ENCODE data around the gene ANTXR1.
"Not testable (repeated sequence)": the region's sequence is repeated elsewhere in the genome, so short reads cannot be mapped to it uniquely, and the experiment has no call there.

Gene ANTXR1

DNA sequence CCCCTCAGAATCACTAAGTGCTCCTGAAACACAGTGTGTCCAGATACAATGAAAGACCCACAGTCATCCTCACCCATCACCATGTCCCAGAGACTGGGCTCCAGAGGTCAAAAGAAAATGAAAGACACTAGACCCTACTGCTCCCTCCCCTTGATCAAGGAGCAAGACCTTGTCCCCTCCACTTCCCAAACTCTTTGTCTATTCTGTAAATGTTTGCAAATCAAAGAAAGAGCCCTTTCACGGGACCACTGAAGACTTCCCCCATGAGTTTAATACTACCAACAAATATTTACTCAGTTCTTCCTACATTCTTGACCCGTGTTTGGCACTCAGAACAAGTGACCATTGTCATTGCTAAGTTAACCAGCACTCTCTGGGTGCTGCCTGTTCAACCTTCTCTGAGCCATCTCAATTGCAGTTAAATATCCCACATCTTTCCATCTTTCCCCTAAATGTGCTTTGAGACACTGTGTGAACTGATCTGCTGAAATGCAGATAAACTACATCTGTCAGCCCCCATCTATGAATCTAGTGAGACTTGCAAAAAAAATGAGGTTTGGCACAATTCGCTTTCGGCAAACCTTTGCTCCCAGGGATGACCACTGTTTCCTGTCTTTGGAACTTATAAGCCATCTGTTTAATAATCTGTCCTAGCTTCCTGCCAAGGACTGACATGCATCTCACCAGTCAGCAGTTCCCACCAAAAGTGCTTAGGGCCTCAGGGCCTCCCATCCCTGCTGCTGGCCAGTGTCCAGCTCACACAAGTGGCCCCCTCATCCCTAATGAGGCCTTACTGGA, 203.8 kb downstream of the ANTXR1 start:
- no peak for DNase-seq

DNA sequence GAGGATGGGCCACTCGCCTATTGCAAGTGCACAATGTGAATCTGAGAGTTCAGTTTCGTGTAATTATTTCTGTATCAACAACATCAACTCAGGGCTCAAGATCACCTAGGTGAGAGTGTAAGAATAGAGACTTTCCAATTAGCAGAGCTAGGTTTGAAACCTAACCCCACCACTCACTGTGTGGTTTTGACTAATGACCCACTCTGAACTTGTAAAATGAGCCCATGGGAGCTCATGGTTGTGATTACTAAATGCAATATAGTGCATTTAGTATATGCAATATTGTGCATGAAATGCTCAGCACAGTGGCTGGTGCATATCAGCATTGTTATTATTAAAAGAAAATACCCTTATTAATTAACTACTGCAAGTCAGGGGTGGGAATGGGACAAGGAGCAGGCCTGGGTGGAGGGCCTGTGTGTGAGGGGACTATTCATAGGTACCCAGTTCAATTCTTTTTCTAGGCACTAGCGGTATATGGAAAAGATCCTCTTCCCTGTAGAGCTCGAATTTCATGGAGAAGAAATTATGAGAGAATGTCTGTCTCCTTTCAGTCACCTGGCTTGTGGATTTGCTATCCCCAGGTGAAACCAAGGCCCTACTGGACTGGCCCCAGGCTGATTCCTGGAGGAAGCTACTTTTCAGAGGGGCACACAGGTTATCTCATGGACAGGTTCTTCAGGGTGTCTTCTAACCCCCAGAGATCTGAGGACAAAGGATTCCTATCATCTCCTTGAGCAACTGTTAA, 204.5 kb downstream of the ANTXR1 start:
- no peak for DNase-seq

- no peak for DNase-seq
Measured at GRCh38 chr2:69221512-69221911, 208.5 kb downstream of the ANTXR1 start.

DNA sequence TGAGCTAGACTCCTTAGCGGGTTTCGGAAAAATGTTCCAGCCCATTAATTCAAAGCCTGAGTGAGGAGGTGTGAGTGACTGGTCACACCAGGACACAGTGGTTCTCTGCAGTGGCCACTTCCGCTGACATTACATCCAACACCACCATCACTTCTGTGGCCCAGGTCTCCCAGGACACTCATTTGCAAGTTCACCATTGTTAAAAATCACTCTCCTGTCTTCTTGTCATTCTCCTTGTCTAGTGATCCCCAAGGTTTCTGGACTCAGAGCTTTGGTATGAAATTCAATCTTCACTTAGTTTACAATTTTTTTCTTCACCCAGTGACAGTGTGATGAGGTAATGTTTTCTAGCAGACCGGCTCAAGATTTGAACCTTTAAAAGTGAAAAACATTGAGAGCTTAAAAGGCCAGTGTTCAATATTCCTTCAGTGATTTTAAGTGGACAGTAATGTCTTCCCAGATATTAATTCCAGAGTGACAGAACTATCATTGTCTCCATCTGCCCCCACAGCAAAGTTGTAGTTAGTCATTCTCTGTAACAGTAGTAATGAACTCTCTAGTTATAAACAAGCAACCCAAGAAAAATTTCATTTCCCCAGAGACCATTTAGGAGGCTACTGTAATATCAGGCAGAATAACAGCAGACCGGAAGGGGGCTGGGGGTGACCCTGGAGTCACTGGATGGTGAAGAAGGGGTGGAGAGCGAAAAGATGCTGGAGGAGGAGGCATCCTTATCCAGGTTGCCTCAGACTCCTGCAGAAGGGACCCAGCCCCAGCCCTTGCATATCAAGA, 209.2 kb downstream of the ANTXR1 start:
- no peak for DNase-seq

GRCh38 chr2:69222953-69223658, 210.1 kb downstream of the ANTXR1 start:
- DNase-seq: no peak

DNA sequence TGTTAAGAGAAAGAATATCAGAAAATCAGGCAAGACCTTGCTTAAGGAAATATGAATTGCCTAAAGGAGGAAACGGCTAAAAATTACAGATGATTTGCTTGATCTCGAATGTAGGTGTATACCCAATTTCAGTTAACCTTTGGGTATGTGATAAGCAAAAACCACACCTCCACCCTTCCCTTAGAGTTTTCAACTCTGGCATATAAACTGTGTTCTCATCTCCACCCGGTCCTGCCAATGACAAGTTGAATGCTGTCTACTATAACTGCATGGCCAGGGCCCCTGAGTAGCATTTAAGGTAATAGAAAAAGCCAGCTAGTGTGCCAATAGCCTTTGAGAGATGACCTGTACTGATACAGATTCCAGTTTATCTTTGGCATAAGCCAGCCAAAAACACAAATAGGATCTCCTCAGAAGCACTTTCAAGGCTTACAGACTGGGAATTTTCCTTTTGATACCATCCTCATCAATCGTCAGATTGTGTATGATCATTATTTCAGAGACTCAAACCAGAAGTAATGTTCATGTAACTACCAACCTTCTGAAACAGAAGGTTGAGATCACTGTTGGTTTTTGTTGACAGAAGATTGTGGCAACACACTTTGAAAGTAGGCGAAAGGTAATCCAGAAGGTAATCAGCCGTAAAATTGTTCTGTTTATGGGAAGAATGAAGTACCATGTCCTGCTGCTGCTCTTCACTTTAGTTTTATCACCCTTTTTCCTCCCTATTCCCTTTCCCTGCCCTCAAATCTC, 211.0 kb downstream of the ANTXR1 start:
- no peak for DNase-seq

GRCh38 chr2:69224512-69224837, 211.5 kb downstream of the ANTXR1 start:
- no peak for DNase-seq

DNA sequence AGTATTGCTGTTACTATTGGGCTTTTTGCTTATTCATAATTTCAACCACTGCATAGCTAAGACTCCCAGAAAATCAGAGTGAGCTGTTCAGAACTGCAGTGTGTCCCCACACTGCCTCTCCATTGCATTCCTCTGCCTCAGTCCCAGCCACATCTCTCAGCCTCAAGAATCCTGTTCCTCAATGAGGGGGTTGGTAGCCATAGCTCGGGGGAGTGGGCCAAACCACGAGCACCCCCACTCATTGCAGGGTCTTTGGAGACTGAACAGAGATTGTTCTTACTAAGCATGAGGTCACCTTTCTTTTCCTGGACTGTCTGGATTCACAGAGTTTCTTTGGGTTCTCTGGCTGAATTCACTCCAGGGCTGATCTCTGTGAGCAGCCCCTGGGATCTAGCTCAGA, 213.0 kb downstream of the ANTXR1 start:
- no peak for DNase-seq

GRCh38 chr2:69226903-69227302, 213.9 kb downstream of the ANTXR1 start:
- DNase-seq: no peak

DNA sequence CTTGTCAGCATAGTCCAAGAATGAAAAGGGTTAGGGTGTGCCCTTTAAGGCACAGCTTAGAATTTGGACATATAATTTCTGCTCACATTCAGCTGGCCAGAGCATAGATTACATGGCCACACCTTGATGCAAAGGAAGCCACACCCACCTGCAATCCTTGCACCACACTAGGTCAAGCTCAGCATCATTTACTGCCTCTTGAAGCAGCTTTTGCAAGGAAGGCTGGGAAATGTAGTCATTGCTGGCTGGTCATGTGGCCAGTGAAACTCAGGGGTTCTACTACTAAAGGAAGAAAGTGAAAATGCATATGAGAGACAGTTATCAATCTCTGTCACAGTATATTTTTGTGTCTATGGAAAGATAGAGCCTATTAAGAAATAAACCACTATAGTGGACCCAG, 214.7 kb downstream of the ANTXR1 start:
- DNase-seq: no peak

DNA sequence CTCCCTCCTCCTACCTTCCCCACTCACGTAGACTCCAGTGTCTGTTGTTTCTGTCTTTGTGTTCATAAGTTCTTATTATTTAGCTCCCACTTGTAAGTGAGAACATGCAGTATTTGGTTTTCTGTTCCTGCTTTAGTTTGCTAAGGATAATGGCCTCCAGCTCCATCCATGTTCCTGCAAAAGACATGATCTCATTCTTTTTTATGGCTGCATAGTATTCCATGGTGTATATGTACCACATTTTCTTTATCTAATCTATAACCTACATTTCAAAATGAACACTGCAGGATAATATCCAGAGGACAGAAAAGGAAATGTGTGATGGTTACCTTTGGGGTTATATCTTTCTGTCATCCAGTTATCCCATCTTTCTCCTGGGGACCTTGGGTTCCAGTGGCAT, 218.0 kb downstream of the ANTXR1 start:
- DNase-seq: not testable (repeated sequence)

DNA sequence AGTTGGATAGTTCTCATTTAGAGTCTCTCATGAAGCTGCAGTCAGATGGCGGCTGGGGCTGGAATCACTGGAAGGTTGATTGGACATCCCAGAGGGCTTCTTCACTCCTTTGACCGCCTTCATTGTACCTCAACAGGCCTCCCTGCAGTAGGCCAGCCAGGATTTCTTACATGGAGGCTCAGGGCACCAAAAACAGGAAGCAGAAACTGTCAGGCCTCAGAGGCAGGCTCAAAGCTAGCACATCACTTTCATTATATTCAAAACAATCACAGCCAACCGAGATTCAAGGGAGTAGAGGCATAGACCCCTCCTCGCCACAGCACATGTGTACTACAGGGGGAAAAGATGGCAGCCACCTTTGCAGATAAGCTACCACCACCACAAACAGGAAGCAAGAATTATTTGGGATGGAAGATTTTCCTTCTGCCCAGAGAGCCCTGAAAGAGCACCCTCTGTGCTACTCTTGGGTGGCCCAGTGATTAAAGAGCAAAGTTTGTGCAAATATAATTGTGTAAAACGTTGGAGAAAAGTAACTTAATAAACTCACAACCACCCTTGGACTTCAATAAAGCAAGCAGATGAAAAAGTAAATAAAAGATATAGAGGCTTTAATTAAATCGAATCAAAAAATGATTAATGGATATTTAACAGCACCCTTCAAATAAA, 218.8 kb downstream of the ANTXR1 start:
- no peak for DNase-seq

GRCh38 chr2:69235835-69236234, 222.9 kb downstream of the ANTXR1 start:
- not testable (repeated sequence) for DNase-seq

DNA sequence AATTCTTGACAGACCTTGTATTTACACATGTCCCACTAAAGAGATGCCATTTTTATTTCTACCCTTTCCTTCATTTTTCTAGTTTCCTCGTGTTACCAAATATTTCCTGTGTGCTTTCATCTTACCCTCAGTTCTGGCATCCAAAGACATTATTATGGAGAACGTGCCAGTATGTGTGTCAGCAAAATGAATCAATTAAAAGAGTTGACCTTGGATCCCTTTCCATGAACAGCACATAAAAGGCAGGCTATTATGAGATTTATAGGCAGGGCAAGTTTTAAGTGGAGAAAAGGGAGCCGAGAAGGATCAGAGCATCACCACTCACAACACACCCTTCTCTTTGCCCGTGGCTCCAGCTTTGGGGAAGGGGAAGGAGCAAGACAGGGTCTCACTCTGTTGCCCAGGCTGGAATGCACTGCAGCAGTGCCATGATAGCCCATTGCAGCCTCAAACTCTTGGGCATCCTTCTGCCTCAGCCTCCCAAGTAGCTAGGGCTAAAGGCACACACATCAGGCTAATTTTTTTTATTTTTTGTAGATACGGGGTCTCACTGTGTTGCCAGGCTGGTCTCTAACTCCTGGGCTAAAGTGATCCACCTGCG, 224.2 kb downstream of the ANTXR1 start:
- DNase-seq: no peak

GRCh38 chr2:69238449-69239031, 225.6 kb downstream of the ANTXR1 start:
- DNase-seq: no peak

DNA sequence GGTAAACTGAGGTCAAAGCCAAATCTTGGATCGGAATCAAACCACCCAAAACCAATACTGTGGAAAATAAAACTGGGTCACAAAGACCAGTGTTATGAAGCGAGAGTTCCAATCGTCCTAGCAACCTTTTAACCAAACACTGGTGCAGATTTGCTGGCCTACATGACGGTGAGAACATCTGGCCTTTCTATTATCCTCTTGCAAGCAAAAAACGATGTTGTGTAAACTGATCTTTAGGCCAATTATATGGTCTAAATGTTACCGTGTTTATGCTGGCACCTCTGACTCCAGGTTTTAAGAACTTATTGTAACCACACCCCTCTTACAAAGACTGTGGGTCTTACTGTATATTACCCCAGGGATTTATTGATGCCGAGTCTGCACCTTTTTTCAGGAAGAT, 228.1 kb downstream of the ANTXR1 start:
- DNase-seq: no peak

DNA sequence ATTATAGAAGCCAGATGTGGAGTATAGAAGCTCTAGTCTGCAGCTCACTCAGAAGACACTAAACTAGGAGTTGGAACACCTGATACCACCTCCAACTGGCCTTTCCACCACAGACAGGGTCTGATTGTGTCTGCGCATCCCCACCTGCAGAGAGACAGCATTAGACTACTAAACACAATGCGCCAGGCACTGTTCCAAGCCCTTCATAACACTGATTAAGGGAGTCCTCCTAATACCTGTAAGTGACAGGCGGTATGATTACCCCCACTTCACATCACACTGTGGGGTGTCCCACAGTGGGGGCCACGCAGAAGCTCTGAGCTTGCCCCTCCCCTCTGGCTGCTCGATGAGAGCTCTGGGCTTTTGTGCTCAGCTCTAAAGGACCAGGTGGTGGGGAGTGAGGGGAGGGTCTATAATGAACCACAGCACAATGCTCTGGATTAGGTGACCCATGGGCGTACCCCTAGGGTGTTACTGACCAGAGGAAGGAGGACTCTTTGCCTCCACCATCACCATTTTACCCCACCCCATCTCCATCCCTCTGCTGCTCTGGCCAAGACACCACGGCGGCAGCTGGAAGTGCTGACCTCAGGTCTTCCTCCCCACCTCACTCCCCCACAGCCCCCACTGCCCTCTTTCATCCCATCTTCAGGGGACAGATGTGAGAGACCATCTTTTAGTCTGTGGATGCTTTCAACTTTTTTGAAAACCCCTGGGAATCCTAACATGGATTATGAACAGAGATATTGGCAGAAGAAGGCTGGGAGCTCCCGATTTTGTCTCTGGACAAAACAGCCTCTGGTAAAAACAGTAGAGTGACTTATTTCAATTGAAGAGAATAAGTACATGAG, 228.9 kb downstream of the ANTXR1 start:
- DNase-seq: no peak

DNA sequence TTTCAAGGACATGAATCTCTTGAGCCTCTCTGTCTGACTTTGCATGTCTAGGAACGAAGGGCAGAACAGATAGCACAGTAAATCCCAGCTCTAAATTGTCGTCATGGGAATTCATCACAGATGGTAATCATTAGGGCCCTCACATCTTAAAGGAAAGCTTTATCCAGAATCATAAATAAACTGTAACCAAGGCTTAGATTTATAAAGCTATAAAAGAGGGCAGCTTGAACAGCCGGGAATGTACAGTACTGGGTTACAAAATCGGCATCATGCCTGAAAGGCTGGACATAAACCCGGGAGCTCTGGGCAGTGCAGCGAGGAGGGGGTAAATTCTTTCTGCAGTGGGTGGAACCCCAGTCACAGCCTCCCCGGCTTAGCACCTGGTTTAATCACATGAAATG, 229.7 kb downstream of the ANTXR1 start:
- no peak for DNase-seq

DNA sequence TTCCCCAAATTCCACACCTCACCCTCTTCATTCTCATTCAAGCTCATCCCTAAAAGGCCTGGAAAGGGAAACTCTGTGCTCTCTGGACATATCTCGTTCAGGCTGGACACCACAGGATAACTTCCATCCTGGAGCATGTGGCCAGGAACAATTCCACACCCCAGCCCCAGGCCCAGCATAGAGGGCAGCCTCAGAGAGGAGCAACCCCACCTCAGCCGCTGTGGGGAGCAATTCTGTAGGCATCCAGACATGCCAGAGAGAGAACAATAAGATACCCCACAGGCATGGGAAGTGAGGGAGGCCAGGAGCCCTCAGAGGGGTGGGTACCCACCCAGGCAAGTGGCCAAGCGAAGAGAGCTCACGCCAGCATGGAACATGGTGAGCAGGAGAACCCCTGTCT, 230.7 kb downstream of the ANTXR1 start:
- DNase-seq: no peak

DNA sequence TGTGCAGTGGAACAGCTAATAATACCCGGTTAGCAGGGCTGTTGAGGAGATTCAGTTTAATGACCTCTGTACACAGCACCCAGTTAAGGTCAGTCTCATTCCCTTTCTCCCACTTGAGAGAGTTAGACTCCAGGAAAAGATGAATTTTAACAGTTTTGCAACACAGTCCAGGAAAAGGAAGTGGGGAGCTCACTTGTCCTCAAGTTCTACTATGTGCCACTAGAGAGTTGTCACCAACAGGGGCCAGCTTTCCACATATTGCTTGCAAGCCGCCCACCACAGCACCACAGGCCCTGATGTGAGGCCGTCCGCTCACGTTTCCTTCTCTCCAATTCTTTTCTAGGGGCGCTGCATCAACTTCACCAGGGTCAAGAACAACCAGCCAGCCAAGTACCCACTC, 231.9 kb downstream of the ANTXR1 start:
- DNase-seq: no peak

Data from NCI-H2081 treated with DMSO at 0.1 percent for 48 hours (cell line).